Astrocyte (in vitro differentiated cells and primary cell): ENCODE data around the gene ZCCHC2. TPM values are rescaled to one million over a fixed set of nuclear protein-coding genes. Genes with fewer than 3 reads are reported as not detected.

Experiments used
- DNase-seq: peaks from one replicate; pipeline ENCODE4 v3.0.0-alpha.2; 2010; ENCODE audit warnings: low read depth
- FAIRE-seq: peaks from 2 replicates; lab custom pipeline; 2011; peaks lifted over from hg19 to GRCh38; lab: Jason Lieb, UNC
- H2AFZ ChIP-seq: 2 replicates; pipeline ENCODE4 v1.6.0; 2012; ENCODE audit warnings: low read depth, low read length, inconsistent platforms
- H3K27ac ChIP-seq: 2 replicates; pipeline ENCODE4 v1.5.1; 2011; ENCODE audit warnings: low read depth, low read length, inconsistent platforms
- H3K27me3 ChIP-seq: 2 replicates; pipeline ENCODE4 v1.6.0; 2011; ENCODE audit warnings: low read length, inconsistent platforms; ENCODE audit not compliant: insufficient read depth
- H3K36me3 ChIP-seq: 2 replicates; pipeline ENCODE4 v1.5.1; 2011; ENCODE audit warnings: low read length, inconsistent platforms; ENCODE audit not compliant: insufficient read depth
- H3K4me1 ChIP-seq: 2 replicates; pipeline ENCODE4 v1.5.1; 2011; ENCODE audit warnings: low read length, inconsistent platforms; ENCODE audit not compliant: insufficient read depth
- H3K4me2 ChIP-seq: 2 replicates; pipeline ENCODE4 v1.6.0; 2012; ENCODE audit warnings: low read length, inconsistent platforms
- H3K4me3 ChIP-seq: 2 replicates; pipeline ENCODE4 v1.5.1; 2011; ENCODE audit warnings: low read depth, mild to moderate bottlenecking, low read length, inconsistent platforms; ENCODE audit not compliant: insufficient read depth
- H3K79me2 ChIP-seq: 2 replicates; pipeline ENCODE4 v1.6.0; 2012; ENCODE audit warnings: mild to moderate bottlenecking, low read length, inconsistent platforms; ENCODE audit not compliant: insufficient read depth
- H3K9ac ChIP-seq: 2 replicates; pipeline ENCODE4 v1.6.0; 2012; ENCODE audit warnings: mild to moderate bottlenecking, low read length, inconsistent platforms
- H3K9me3 ChIP-seq: 2 replicates; pipeline ENCODE4 v1.5.1; 2012; ENCODE audit warnings: low read depth, mild to moderate bottlenecking, low read length, inconsistent platforms; ENCODE audit not compliant: insufficient read depth
- H4K20me1 ChIP-seq: 2 replicates; pipeline ENCODE4 v1.6.0; 2012; ENCODE audit warnings: low read length, inconsistent platforms; ENCODE audit not compliant: insufficient read depth
- H3K27ac Mint-ChIP-seq: one replicate; pipeline ENCODE4 v1.8.0; 2021; ENCODE audit warnings: mild to moderate bottlenecking, mixed read lengths; ENCODE audit not compliant: unreplicated experiment
- H3K27me3 Mint-ChIP-seq: one replicate; pipeline ENCODE4 v1.8.0; 2021; ENCODE audit warnings: low read depth, mixed read lengths; ENCODE audit not compliant: unreplicated experiment
- H3K36me3 Mint-ChIP-seq: one replicate; pipeline ENCODE4 v1.8.0; 2021; ENCODE audit warnings: low read depth, mixed read lengths; ENCODE audit not compliant: unreplicated experiment
- H3K4me1 Mint-ChIP-seq: one replicate; pipeline ENCODE4 v1.8.0; 2021; ENCODE audit warnings: low read depth, mixed read lengths; ENCODE audit not compliant: unreplicated experiment
- H3K4me3 Mint-ChIP-seq: one replicate; pipeline ENCODE4 v1.8.0; 2021; ENCODE audit warnings: mild to moderate bottlenecking, moderate library complexity, mixed read lengths; ENCODE audit not compliant: unreplicated experiment
- H3K9me3 Mint-ChIP-seq: one replicate; pipeline ENCODE4 v1.8.0; 2021; ENCODE audit warnings: mild to moderate bottlenecking, mixed read lengths; ENCODE audit not compliant: unreplicated experiment
- CTCF ChIP-seq: IDR thresholded peaks from 2 replicates; pipeline ENCODE4 v1.5.1; 2011; ENCODE audit warnings: low read depth, mild to moderate bottlenecking, inconsistent platforms, low read length, moderate library complexity; ENCODE audit not compliant: insufficient read depth
- EZH2 ChIP-seq: IDR thresholded peaks from 2 replicates; pipeline ENCODE4 v1.6.1; 2012; ENCODE audit warnings: mild to moderate bottlenecking, low read length, inconsistent platforms; ENCODE audit not compliant: insufficient read depth
- total RNA-seq: library from RNA; stranded (reverse); gene quantifications from 2 replicates; pipeline ENCODE4 v1.2.1, GENCODE V29; 2021

Gene ZCCHC2
- total RNA-seq, 1 donor from 2014 or later = 14.8 TPM

GRCh38 chr18:62500174-62500573 is 22.7 kb upstream of the ZCCHC2 start:
- DNase-seq = no peak

GRCh38 chr18:62500966-62501591 is 21.7 kb upstream of the ZCCHC2 start:
- DNase-seq (no peak), FAIRE-seq (no peak)
- TF ChIP-seq EZH2 (no peak), CTCF (no peak)
- peaks cover 2% of the 10 kb centered on the region for H3K36me3 Mint-ChIP-seq
- Histone ChIP-seq H3K27me3 (no peaks in the 10 kb centered on the region), H3K27ac (no peak overlapping the region), H3K4me2 (no peak overlapping the region), H3K4me1 (no peaks in the 10 kb centered on the region), H3K36me3 (no peaks in the 10 kb centered on the region), H3K79me2 (no peaks in the 10 kb centered on the region), H3K9ac (no peak overlapping the region), H4K20me1 (no peaks in the 10 kb centered on the region), H2AFZ (no peak overlapping the region), H3K4me3 (no peak overlapping the region), H3K9me3 (no peaks in the 10 kb centered on the region)
- no peak overlapping the region for H3K27ac Mint-ChIP-seq
- peaks cover 2% of the 10 kb centered on the region for H3K27me3 Mint-ChIP-seq
- H3K9me3 Mint-ChIP-seq = peaks cover 1% of the 10 kb centered on the region
- H3K4me3 Mint-ChIP-seq = no peak overlapping the region
- H3K4me1 Mint-ChIP-seq = peaks cover 4% of the 10 kb centered on the region

More at GRCh38 chr18:62500174-62500573, 22.7 kb upstream of the ZCCHC2 start:
- Mint-ChIP-seq H3K27ac (no peak overlapping the region), H3K4me1 (peaks cover 2% of the 10 kb centered on the region), H3K4me3 (no peak overlapping the region), H3K27me3 (peaks cover 2% of the 10 kb centered on the region), H3K9me3 (peaks cover 1% of the 10 kb centered on the region), H3K36me3 (peaks cover 2% of the 10 kb centered on the region)
- no peaks in the 10 kb centered on the region for H4K20me1 ChIP-seq
- no peaks in the 10 kb centered on the region for H3K4me1 ChIP-seq
- no peak overlapping the region for H3K9ac ChIP-seq
- TF ChIP-seq EZH2 = no peak
- TF ChIP-seq CTCF = no peak
- no peak overlapping the region for H3K4me2 ChIP-seq
- no peak overlapping the region for H2AFZ ChIP-seq
- no peaks in the 10 kb centered on the region for H3K36me3 ChIP-seq
- no peaks in the 10 kb centered on the region for H3K9me3 ChIP-seq
- FAIRE-seq = no peak
- no peaks in the 10 kb centered on the region for H3K27me3 ChIP-seq
- no peak overlapping the region for H3K27ac ChIP-seq
- H3K79me2 ChIP-seq = no peaks in the 10 kb centered on the region
- no peak overlapping the region for H3K4me3 ChIP-seq
